K562 (cell line): ENCODE results near the gene LAMA5. TPM values are rescaled to one million over a fixed set of nuclear protein-coding genes. Genes with fewer than 3 reads are reported as not detected.
A peak's percentile ranks its signal among the peaks of the same experiment; 100 is the strongest.

ENCODE experiments used
- ATAC-seq: fragments of 200-7000 bp; cut with Tn5 transposase; 3 replicates; pipeline ENCODE4 v1.9.1; 2020; ENCODE audit warnings: moderate library complexity
- BruUV-seq: library from RNA; stranded (reverse); fragments of 400-500 nt; replicated peaks from 2 replicates; lab custom pipeline; 2021; lab: Mats Ljungman, UMichigan
- CTCF ChIA-PET: fragments of 300-600 bp; formaldehyde crosslinking; extraction: SDS; loops from one replicate; lab custom pipeline; 2021; ENCODE audit warnings: low intra/inter-chr PET ratio; lab: Yijun Ruan, JAX
- POLR2A ChIA-PET: fragments of 300-600, 350-650 bp; sonication (Branson Sonifier 250); formaldehyde crosslinking; extraction: SDS; loops from one replicate; lab custom pipeline; 2021; ENCODE audit warnings: antibody characterized with exemption, inconsistent platforms; lab: Yijun Ruan, JAX
- DNase-seq, 4 experiments: peaks; one replicate each; pipeline versions ENCODE4 v3.0.0 to v3.0.0-alpha.2; 2011 to 2018; ENCODE audit warnings: low spot score in 3 of 4, mixed read lengths in 3 of 4; ENCODE audit errors: extremely low read depth in 1 of 4
- FAIRE-seq: peaks from 2 replicates; lab custom pipeline; 2011; peaks lifted over from hg19 to GRCh38; lab: Jason Lieb, UNC
- H2AFZ ChIP-seq: 2 replicates; pipeline ENCODE4 v1.6.0; 2011; ENCODE audit warnings: low read depth, low read length, control low read depth, inconsistent platforms
- H3K27ac ChIP-seq: fragments of 200-600 bp; 3 replicates; pipeline ENCODE4 v1.8.0; 2011; ENCODE audit warnings: low read depth, mild to moderate bottlenecking, control low read depth, inconsistent platforms, low read length, moderate library complexity, mixed read lengths; ENCODE audit errors: extremely low read depth
- H3K27me3 ChIP-seq, 2 experiments: fragments of 300-600 bp in 1 of 2; 2 replicates in 1 of 2; 3 replicates in 1 of 2; pipeline versions ENCODE4 v1.6.0 to v1.8.0; 2011; ENCODE audit warnings: inconsistent platforms in 2 of 2, low read length in 2 of 2, mild to moderate bottlenecking in 1 of 2, mixed read lengths in 1 of 2, moderate library complexity in 1 of 2; ENCODE audit not compliant: control insufficient read depth in 2 of 2, insufficient read depth in 2 of 2
- H3K36me3 ChIP-seq: fragments of 300-600 bp; 3 replicates; pipeline ENCODE4 v1.8.0; 2011; ENCODE audit warnings: mild to moderate bottlenecking, low read length, inconsistent platforms; ENCODE audit not compliant: control insufficient read depth, insufficient read depth
- H3K4me1 ChIP-seq, 2 experiments: fragments of 200-600 bp in 1 of 2; replicated peaks in 1 of 2; 2 replicates in 1 of 2; 3 replicates in 1 of 2; pipeline versions ENCODE4 v1.5.1 to v1.8.0; 2011; ENCODE audit warnings: inconsistent platforms in 2 of 2, low read length in 2 of 2, mild to moderate bottlenecking in 1 of 2, mixed read lengths in 1 of 2, moderate library complexity in 1 of 2; ENCODE audit not compliant: control insufficient read depth in 2 of 2, insufficient read depth in 2 of 2
- H3K4me2 ChIP-seq: 2 replicates; pipeline ENCODE4 v1.6.1; 2011; ENCODE audit warnings: low read length, control low read depth, inconsistent platforms, mixed read lengths; ENCODE audit not compliant: insufficient read depth
- H3K4me3 ChIP-seq: fragments of 200-600 bp; sonication (generic), shearing (Covaris generic); 2 replicates; pipeline ENCODE4 v1.5.1; 2016; ENCODE audit warnings: control low read depth, inconsistent platforms
- H3K79me2 ChIP-seq: fragments of 200-600 bp; 3 replicates; pipeline ENCODE4 v1.8.0; 2011; ENCODE audit warnings: low read length, inconsistent platforms; ENCODE audit not compliant: control insufficient read depth, insufficient read depth
- H3K9ac ChIP-seq, 2 experiments: 2 replicates each; pipeline versions ENCODE4 v1.6.0 to v1.6.1; 2011; ENCODE audit warnings: low read depth in 2 of 2, low read length in 2 of 2, control low read depth in 1 of 2, inconsistent platforms in 1 of 2, mild to moderate bottlenecking in 1 of 2, mixed read lengths in 1 of 2; ENCODE audit not compliant: insufficient read depth in 1 of 2
- H3K9me1 ChIP-seq: one replicate; pipeline ENCODE4 v1.6.0; 2011; ENCODE audit warnings: inconsistent platforms, mild to moderate bottlenecking, low read length, moderate library complexity; ENCODE audit not compliant: control insufficient read depth, insufficient read depth
- H3K9me3 ChIP-seq: replicated peaks from 2 replicates; pipeline ENCODE4 v1.5.1; 2011; ENCODE audit warnings: low read depth, low read length, inconsistent platforms; ENCODE audit not compliant: control insufficient read depth, insufficient read depth
- H4K20me1 ChIP-seq: replicated peaks from 2 replicates; pipeline ENCODE4 v1.6.1; 2011; ENCODE audit warnings: low read length, inconsistent platforms, mixed read lengths; ENCODE audit not compliant: control insufficient read depth, insufficient read depth
- RBFOX2 ChIP-seq: fragments of 200-400 bp; formaldehyde crosslinking; IDR thresholded peaks from 2 replicates; pipeline ENCODE4 v1.6.1; 2017; ENCODE audit warnings: low read depth, mild to moderate bottlenecking, low read length, moderate library complexity
- ZBTB9 ChIP-seq: fragments of 450-650 bp; formaldehyde crosslinking; IDR thresholded peaks from 2 replicates; pipeline ENCODE4 v1.4.0; 2020; ENCODE audit warnings: mild to moderate bottlenecking, moderate library complexity
- WGBS: fragments of 100-300 bp; shearing (Covaris generic); methylation state at CpG from one replicate; pipeline ENCODE4 v1.1.6; 2016; ENCODE audit warnings: low coverage, mixed read lengths; ENCODE audit not compliant: insufficient coverage; ENCODE audit errors: missing lambda C conversion rate; 5-methylcytosine and 5-hydroxymethylcytosine counted together
- in situ Hi-C: fragments of 300-500 bp; cut with MboI; formaldehyde crosslinking; loops from 4 replicates; pipeline ENCODE4 v1.15.0; 2018; ENCODE audit warnings: inconsistent platforms, mixed read lengths
- intact Hi-C: fragments of 100-400 bp; cut with micrococcal nuclease; formaldehyde crosslinking; loops from 2 replicates; pipeline ENCODE4 v1.14.2; 2022
- polyA plus RNA-seq, 8 experiments: library from polyadenylated mRNA; depleted of rRNA in 4 of 8; stranded (reverse) in 5 of 8; unstranded in 3 of 8; fragments of >200 nt; fragmentation: Nextera tagmentation in 2 of 8; fragmentation: Illumina TruSeq in 1 of 8; extraction: Ambion mirVana in 2 of 8; extraction: Trizol in 1 of 8; gene quantifications; 2 replicates each; pipeline versions ENCODE4 v1.2.1 to v1.2.3, GENCODE V29; 2011 to 2014; ENCODE audit warnings: inconsistent platforms in 1 of 8, missing spikeins in 1 of 8
- total RNA-seq, 7 experiments: library from RNA; depleted of rRNA in 6 of 7; stranded (reverse); fragments of >200 nt in 6 of 7; fragmentation: Illumina TruSeq in 2 of 7; extraction: Trizol in 2 of 7; gene quantifications; 2 replicates each; pipeline versions ENCODE4 v1.2.1 to v1.2.3, GENCODE V29; 2011 to 2021; ENCODE audit warnings: low replicate concordance in 1 of 7

The LAMA5 gene
- total and polyA plus RNA-seq, 9 of the 15 experiments (the other 6 are each of a cell fraction or from before 2014, with no cell fraction given) = 0.31 to 101 (median 7.8) TPM

- peak overlapping the region in 1 of 2 experiments; percentile 48; a peak in 2 of 4 replicates for H3K9ac ChIP-seq
- H3K36me3 ChIP-seq = peaks cover 72% of the 10 kb centered on the region; the same call in 2 of the 3 replicates
- FAIRE-seq (no peak), ATAC-seq (no peak), DNase-seq (no peak)
- H3K4me2 ChIP-seq = no peak overlapping the region
- no peak overlapping the region for H3K4me3 ChIP-seq
- peak; percentile 15; the same call in 1 of the 2 replicates for TF ChIP-seq RBFOX2
- no peak for TF ChIP-seq ZBTB9
- no peak overlapping the region for H2AFZ ChIP-seq
- ChIA-PET CTCF (no interaction called here), POLR2A (interaction anchor here (1.0 kb wide), 1 partner anchor 12 kb away, joined by 4 read pairs; no protein-coding TSS in a partner anchor)
- H3K9me1 ChIP-seq = peaks cover 2% of the 10 kb centered on the region
- in situ Hi-C loops = no loop called here
- no peaks in the 10 kb centered on the region for H3K9me3 ChIP-seq
- no peak overlapping the region for H3K27ac ChIP-seq
- H4K20me1 ChIP-seq = 0 out of 2 replicates have a peak, but pooled peaks cover under 1% of the 10 kb centered on the region
- H3K4me1 ChIP-seq = peaks cover 18 to 77% of the 10 kb centered on the region in 2 experiments
- WGBS = 87% methylated on average over 8 of the region's 16 CpGs
- peaks cover 39% of the 10 kb centered on the region for H3K79me2 ChIP-seq
- BruUV-seq = no TSS peak
- no peaks in the 10 kb centered on the region for H3K27me3 ChIP-seq
- intact Hi-C loops = no loop called here
These were observed 13.7 kb downstream of the LAMA5 start for GRCh38 chr20:62353289-62354030.
